GM12872 (cell line): ENCODE results near the gene TEKTIP1.

Experiments
- TF ChIP-seq, protein P1 (sequence below): IDR thresholded peaks from 3 replicates; pipeline ENCODE4 v1.5.1; 2011; ENCODE audit warnings: low read depth, mild to moderate bottlenecking, low read length, moderate library complexity; ENCODE audit not compliant: insufficient read depth

Gene TEKTIP1

DNA sequence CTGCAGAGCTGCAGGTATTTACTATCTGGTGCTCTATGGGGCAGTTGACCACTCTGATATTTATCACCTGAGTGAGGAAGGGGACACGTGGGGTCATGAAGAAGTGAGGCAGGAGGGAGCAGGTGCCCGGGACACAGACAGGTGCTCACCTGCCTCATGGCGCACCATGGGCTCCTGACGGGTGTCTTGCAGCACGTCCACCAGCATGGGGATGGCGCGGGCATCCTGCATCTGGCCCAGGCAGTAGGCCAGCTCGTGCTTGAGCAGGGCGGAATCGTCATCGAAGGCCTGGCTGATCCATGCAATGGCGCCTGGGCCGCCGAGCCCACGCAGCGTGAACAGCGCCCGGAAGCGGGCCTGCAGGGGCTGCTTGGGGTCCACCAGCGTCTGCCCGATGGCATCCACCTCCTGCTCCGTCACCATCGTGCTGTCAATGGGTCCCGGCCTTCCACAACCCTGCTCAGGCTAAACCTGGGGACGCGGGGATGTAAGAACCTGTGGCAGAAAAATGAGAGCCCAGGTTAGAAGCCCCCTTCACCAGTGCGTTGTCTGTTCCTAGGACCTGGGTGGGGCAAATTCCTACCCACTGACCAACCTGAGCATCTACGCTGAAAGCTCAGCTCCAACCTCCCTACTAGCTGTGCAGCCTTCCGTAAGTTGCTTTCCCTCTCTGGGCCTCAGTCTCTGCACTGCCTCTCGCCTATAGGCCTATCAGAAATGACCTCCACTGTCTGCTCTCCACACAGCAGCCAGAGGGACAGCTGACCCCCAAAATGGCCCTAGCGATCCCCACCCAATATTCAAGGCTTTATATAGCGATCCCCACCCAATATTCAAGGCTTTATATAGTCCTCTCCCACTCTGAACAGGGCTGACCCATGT lies 42.3 kb upstream of the TEKTIP1 start:
- TF ChIP-seq, protein P1, sequence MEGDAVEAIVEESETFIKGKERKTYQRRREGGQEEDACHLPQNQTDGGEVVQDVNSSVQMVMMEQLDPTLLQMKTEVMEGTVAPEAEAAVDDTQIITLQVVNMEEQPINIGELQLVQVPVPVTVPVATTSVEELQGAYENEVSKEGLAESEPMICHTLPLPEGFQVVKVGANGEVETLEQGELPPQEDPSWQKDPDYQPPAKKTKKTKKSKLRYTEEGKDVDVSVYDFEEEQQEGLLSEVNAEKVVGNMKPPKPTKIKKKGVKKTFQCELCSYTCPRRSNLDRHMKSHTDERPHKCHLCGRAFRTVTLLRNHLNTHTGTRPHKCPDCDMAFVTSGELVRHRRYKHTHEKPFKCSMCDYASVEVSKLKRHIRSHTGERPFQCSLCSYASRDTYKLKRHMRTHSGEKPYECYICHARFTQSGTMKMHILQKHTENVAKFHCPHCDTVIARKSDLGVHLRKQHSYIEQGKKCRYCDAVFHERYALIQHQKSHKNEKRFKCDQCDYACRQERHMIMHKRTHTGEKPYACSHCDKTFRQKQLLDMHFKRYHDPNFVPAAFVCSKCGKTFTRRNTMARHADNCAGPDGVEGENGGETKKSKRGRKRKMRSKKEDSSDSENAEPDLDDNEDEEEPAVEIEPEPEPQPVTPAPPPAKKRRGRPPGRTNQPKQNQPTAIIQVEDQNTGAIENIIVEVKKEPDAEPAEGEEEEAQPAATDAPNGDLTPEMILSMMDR, result no peak

- TF ChIP-seq, protein P1, result no peak
These were observed 41.0 kb upstream of the TEKTIP1 start for GRCh38 chr19:3497757-3498520.

- TF ChIP-seq, protein P1, result no peak
These were observed 39.1 kb upstream of the TEKTIP1 start for GRCh38 chr19:3499738-3500428.

- TF ChIP-seq, protein P1, result no peak
These were observed 38.4 kb upstream of the TEKTIP1 start, which contains the start of gene DOHH for GRCh38 chr19:3500429-3501101. TSS of gene DOHH (minus strand) at chr19:3500674. CDS start at chr19:3496814, 3,860 bp downstream.

DNA sequence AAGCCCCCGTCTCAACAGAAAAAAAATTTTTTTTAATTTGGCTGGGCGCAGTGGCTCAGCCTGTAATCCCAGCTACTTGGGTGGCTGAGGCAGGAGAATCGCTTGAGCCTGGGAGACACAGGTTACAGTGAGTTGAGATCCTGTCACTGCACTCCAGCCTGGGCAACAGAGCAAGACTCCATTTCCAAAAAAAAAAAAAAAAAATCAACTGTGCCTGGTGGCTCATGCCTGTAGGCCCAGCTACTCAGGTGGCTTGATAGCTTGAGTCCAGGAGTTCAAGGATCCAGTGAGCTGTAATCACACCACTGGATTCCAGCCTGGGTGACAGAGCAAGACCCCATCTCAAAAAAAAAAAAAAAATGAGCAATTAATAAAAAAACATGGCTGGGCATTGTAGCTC lies 37.2 kb upstream of the TEKTIP1 start:
- TF ChIP-seq, protein P1, result no peak

DNA sequence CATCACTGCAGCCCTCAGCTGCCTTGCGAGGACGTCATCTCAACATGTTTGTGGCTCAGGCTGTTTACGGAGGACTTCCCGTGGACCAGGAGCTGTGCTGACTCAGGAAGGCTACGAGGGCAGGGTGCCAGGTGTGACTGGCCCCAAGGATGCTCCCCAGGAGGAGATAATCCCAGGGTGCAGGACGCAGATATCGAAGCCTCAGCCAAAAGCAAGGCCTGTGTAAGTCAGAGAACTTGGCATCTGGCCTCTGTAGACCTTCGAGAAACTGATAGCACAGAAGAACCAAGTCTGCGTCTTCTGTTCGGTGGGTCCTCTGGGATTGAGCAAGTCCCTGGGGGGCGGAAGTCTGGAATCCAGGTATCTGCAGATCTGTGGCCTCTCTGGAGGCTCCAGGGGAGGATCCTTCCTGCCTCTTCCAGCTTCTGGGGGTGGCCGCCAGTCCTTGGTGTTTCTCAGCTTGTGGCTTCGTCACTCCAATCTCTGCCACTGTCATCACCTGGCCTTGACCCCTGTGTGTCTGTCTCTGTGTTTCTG lies 35.9 kb upstream of the TEKTIP1 start:
- TF ChIP-seq, protein P1, result no peak
